ENCODE data around the gene MMRN2.
"Not testable (repeated sequence)": the region's sequence is repeated elsewhere in the genome, so short reads cannot be mapped to it uniquely, and the experiment has no call there.

MMRN2 gene

DNA sequence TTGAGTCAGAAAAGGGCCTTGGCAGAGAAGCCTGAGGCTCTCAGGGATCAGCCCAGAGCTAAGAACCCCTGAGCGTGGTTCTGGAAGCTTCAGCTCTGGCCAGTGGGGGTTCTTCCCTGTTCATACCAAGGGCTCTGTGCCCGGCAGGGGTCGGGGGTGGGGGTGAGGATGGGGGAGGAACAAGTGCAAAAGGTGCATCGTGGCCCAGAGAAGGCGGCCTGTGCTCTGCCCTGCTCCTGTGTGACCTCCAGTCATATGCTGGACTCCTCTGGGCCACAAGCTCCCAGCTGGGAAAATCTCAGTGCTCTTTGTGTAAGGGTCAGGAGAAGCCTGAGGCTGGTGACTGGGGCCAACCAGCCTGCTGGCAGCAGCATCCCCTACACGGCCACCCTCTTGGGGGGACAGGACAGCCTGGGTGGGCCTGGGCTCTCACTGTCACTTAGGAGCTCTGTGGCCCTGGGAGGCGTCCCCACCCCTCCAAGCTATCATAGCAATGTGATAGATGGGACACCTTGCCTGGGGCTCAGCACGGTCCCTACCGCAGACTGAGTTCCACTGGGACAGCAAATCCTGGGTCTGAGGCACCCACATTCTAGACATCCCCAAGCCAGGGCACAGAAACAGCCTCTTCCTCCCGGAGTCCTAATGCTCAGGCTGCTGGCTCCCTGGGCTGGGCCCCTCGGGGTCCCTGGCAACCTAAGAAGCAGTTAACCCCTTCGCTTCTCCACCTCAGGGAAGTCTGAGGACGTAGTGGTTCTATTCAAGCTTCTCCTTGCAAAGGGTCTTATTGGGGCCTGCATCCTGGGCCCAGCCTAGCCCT, 2.5 kb downstream of the MMRN2 start:
- no peak for FAIRE-seq

DNA sequence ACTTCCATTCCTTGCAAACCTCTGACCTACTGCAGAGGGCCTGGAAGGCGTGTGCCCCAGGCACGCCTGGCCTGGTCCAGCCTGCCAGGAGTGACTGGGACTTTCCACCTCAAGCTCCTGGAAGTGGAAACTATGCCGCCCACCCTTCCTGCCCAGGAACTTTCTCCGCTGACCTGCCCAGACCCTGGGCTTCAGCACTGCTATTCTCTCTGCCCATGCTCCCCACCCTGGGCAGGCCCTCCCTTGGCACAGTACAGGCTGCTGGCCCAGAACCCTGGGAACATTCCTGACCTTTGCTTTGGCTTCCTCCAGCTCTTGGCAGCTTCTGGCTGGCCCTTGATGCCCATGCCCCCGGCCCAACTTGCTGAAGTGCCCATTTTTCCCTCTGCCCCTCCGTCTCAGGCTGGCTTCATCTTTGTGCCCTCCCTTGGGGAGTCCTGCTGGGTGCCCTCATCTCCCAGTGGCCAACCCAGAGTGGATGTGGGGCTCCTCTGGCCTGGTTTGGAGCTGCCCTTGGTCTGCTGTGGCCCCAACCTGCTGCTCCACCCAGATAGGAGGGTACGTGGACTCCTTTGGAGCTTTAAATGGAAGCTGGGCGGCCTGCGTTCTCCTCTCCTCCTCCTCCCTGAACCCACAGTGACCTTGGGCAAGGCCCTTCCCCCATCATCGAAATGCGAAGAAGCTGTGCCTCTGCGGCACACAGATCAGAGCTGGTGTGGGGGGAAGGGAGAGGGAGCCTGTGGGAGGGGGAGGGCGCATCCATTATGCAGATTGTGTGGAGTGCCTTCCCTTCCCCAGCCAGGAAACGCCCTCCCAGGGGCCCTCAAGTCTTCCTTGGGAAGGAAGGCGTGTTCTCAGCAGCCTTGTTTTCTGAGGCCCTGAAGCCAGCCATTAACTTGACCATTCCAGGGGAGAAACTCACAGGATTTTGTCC, 3.4 kb downstream of the MMRN2 start:
- no peak for FAIRE-seq

DNA sequence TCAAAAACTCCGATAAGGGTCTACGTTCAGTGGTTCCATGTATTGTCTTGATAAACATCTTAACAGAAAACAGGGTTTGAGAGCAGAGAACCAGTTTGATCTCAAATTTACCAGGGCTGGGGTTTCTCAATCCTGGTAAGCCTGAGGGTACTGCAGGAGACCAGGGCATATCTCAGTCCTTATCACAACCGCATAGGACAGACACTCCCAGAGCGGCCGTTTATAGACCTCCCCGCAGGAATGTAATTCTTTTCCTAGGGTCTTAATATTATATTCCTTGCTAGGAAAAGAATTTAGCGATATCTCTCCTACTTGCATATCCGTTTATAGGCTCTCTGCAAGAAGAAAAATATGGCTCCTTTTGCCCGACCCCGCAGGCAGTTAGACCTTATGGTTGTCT, 4.7 kb downstream of the MMRN2 start:
- not testable (repeated sequence) for FAIRE-seq

DNA sequence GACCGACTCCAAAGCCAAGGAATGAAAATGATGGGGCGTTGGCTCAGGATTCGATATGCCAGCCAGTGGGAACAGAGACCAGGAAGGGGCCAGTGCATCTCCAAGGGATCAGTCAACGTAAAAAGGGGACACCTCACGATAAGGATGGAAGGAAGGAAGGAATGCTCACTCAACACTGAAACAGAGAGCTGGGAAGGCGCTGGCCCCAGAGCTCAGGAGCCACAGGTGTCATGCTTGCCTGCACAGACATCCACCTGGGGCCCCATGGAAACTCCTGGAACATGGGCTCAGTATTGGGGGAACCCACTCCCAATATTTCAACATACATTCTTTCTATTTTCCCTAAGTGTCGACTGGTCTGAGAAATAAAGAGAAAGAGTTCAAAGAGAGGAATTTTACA, 5.3 kb downstream of the MMRN2 start:
- no peak for FAIRE-seq

DNA sequence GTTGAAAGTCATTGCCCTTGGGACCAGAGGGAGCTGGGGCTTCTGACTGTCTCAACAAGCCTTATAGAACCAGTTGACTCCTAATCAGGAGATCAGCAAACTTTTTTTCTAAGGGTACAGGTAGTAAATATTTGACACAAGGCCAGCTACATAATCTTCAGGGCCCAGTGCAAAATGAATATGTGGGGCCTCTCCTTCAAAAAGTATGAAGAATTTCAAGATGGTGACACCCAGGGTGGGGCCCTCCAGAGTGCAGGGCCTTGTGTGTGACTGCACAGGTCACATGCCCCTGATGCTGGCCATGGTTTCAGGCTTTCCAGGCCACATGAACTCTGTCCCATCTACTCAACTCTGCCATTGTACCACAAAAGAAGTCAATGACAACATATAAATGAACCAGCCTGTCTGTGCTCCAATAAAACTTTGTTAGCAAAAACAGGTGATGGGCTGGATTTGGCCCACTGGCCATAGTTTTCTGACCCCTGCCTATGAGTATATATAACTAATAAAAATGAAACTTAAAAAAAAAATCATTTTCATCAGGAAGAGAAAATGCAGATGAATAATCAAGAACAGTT, 6.1 kb downstream of the MMRN2 start:
- no peak for FAIRE-seq

DNA sequence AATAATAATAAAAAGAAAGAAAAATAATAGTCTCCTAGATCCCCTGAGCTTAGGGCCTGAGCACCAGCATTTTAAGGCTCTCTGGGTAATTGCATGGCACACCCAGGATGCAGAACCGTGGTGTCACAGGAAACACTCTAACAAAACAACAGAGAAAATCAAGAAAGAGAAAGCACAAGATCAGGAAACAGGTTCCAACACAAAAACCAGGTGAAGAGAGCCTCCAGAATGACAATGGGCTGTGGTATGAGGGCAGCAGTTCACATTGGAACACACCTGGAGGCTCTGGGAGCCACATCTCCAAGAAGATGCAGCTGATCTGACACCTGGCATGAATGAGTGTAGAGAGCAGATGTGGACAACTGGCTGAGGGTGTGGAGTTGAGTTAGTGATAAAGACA, 7.1 kb downstream of the MMRN2 start:
- FAIRE-seq = no peak

DNA sequence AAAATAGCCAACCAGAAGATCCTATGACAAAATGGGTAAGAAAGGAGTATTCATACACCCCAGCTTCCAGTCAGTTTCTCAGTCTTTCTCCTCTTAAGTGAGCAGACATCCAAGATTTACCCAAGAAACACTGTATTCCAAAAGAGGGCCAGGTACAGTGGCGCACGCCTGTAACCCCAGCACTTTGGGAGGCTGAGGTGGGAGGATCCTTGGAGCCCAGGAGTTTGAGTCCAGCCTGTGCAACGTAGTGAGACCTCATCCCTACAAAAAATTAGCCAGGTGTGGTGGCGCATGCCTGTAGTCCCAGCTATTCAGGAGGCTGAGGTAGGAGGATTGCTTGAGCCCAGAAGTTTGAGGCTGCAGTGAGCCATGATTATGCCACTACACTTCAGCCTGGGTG, 9.6 kb downstream of the MMRN2 start:
- not testable (repeated sequence) for FAIRE-seq

DNA sequence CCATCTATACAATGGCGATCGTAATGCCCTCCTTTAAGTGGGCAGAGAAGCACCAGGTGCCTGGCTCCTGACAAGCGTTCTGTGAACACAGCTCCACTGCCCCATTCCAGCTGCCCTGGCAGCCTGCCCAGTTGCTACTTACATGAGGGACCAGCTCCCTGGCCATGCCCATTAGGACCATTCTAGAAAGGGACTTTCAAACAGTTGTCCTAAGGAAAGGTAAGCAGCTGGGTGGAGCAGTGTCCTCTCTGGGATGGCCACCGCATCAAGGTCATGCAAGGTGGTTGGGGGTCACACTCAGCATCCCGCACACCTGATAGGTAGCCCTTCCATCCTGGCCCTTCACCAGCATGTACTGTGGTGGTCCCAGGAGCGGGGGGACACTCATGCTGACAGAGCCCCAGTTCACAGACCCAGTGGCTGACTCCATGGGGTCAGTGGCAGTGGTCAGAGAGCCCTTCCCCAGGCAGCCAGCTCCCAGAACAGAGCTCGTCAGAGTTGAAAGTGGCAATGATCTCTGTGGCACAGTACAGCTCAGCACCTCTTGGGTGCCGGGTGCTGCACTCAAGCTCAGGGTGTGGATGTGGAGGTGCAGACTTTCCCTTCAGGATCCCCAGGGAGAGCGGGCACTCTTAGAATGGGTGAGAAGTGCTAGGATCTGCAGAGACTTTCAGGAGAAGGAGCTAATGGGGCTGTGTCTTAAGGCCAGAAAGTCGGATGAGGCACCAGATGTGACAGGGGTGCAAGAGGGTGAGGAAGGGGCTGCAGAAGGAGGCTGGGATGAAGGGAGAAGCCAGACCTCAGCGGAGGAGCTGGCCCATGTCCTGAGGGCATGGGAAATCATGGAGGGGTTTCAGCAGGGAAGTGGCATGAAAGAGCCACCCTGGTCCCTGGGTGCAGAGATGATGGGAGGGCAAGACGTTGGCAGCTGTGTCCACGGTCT, 10.9 kb downstream of the MMRN2 start:
- no peak for FAIRE-seq

DNA sequence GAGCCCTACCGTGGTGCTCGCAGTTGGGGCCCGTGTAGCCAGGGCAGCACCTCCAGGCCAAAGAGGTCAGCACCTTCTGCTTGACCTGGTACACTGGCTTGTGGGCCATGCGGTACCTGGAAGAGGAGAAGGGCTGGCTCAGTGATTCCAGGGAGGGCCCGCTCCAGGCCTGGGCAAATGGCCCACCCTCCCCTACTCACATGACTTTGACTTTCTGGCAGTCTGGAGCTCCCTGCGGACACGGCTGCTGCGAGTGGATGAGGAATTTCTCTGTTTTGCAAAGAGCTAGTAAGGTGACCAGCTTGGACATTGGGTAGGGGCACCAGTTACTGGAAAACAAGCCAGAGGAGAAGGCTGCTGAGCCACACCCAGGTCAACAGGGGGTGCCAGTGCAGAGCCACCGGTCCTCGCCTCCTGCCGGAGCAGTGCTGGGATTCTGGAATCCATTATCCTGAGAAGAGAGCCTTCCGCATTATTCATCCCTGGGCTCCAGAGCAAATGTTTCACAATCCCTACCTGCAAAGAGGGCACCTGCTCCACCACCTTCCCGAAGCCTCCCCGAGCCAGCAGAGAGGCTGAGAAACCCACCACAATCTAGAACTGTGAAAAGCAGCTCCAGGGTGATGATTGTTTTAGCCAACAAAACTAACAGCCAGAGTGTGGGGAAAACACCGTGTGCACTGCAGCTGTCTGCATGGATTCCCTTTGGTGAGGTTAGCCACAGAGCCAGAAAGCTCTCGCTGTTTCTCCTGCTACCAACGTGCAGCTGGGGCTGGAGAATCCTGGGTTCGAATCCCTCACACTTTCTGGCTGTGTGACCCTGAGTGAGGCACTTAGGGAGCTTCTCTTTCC, 11.8 kb downstream of the MMRN2 start:
- FAIRE-seq = no peak

DNA sequence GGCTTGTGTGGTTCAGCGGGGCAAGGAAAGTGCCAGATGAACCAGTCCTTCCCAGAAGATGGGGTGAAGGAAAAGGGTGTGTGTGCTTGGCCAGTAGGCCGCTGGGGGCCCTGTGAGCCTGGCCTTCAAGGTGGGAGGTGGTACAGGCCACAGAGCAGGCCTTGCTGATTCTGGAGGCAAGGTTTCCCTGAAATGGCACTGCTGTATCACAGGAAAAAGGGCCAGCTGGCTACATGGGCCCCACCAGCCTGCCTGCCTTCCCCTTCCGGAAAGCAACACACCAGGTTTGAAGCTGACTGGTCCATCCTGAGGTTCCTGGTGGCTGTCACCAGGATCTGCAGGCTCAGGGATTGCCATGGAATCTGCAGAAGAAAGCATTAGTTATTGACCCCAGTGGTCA, 12.5 kb downstream of the MMRN2 start:
- no peak for FAIRE-seq

DNA sequence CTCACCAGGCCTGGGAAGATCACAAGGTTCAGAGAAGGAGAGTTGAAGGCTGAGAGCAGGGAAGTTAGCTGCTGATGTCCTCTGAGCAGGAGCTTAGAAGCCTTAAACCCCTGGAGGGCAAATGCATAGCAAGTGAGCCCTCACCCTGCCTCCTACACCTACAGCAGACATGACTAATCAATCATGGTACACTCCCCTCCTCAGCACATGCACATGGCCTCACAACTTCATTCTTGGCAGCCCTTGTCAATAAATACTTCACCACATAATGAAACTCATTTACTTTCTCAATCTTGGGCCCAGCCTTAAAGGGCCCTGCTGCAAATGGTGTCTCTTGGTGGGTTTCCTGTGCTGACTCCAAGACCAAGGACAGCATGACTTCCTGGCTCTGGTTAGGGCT, 12.9 kb downstream of the MMRN2 start:
- FAIRE-seq = no peak

DNA sequence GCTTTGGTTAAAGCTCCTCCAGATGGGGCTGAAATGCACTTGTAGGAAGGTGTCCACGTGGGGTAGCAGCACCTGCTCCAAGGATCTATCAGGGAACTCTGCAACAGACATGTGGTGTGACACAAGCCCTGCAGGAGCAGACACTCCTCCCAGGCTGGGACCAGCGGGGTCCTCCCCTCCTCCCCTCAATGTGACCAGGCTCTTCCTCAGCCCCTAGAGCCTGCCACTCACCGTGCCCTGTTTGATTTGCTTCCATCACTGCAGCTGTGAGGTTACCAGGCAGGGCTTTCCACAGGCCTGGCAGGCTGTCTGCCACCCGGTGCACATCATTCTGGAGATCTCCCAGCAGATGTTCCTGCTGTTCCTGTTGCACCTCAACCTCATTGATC, 13.4 kb downstream of the MMRN2 start:
- FAIRE-seq = no peak

DNA sequence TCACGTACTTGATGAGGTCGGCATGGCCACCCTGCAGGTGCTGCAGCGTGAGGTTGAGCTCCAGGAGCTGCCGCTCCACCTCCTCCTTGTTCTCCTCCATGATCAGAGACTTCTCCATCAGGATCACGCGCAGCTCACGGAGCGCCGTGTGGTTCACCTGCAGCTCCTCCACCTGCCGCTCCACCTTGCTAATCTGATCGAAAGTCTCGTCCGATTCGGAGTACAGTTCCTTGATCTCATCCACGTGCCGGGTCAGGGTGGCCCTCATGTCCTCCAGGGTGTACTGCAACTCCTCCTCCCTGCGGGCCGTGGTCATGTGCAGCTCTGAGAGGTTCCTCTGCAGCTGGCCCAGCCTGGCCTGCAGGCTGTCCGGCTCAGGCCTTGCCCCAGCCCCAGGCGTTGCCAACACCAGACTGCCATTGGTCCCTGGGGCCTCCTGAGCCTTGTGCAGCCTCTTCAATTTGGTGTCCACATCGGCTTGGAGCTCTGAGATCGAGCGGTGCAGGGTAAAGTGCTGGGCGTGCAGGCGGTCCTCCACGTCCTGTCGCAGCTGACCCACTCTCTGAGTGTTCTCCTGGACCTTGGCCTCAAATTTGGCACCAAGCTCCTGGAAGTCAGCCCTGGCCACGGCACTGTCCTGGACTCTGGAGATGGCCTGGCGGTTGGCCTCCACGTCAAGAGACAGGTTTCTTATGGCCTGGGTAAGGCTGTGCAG, 13.9 kb downstream of the MMRN2 start:
- FAIRE-seq = no peak

DNA sequence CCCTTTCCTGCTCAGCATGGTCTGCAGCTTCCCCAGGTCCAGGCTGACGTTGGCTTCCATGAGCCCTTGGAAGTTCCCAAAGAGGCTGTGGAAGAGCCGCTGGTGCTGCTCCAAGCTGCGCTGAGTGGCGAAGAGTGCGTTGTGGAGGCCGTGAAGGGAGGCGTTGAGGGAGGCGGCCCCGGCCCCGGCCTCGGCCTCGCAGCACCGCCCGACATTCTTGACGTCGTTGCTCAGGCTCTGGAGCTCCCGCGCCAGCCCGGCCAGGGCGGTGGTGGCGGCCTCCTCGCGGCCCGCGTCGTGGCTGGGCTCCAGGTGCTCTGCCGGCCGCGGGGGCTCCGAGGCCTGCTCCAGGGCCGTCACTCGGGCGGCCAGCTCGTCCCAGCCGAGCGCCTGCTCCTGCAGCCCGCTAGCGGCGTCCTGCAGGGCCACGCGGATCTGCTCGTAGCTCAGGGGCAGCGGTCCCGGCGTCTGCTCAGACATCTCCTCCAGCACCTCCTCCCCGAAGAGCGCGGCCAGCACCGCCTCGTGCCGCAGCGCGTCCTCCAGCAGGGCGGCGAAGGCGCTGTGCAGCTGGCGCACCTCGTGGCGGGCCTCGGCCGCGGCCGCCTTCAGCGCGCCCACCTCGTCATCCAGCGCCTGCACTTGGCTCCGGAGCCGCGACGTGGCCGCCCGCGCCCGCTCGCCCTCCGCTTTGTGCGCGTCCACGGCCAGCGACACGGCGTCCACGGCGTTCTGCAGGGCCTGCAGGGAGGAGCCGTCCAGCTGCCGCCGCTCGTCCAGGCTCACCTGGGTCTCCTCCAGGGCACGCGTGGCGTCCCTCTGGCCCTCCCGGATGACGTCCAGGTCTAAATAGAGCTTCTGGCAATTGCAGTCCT, 14.7 kb downstream of the MMRN2 start:
- FAIRE-seq = no peak

DNA sequence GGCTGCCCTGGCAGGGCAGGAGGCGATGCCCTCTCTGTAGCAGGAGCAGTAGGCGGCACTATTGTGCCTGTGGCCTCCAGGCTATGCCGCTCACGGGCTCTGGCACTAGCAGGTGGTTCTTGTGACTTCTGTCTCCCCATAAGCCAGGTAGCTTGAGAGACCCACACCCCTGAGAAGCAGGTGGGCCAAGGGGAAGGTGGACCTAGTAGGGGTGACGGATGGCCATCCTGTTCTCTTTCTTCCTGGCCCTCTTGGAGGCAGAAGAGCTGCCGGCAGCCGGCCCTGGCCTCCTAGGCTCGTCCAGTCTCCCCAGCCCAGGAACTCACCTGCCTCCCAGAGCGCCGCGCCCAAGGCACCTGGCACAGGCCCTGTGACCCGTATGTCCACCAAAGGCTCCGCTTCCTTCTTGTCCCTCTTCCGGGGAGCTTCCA, 15.4 kb downstream of the MMRN2 start:
- FAIRE-seq = no peak

DNA sequence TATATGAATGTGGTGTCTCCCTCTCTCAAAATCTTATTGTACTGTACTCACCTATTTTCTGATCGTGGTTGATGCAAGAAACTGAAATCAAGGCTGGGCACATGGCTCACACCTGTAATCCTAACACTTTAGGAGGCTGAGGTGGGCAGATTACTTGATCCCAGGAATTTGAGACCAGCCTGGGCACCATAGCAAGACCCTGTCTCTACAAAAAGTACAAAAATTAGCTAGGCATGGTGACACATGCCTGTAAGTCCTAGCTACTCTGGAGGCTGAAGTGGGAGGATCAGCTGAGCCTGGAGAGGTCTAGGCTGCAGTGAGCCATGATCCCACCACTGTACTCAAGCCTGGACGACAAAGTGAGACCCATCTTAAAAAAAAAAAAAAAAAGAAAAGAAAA, 16.0 kb downstream of the MMRN2 start:
- no peak for FAIRE-seq

DNA sequence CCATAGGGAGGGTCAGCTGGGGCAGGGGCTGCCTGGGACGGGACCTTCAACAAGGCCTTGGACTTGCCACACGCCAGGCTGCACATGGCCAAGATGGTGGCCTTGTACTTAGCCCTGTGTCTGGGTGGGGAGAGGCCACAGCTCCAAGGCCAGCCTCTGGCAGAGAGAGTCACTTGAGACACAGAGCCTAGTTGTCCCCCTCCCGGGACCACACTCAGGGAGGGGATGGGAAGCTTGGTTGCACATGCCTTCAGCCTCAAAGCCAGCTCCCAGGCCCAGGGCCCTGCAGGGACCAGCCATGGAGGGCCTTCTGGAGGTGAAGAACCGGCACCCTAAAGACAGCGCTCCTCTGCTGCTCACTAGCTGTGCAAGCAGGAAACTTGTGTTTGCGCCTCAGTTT, 16.7 kb downstream of the MMRN2 start:
- FAIRE-seq = no peak

DNA sequence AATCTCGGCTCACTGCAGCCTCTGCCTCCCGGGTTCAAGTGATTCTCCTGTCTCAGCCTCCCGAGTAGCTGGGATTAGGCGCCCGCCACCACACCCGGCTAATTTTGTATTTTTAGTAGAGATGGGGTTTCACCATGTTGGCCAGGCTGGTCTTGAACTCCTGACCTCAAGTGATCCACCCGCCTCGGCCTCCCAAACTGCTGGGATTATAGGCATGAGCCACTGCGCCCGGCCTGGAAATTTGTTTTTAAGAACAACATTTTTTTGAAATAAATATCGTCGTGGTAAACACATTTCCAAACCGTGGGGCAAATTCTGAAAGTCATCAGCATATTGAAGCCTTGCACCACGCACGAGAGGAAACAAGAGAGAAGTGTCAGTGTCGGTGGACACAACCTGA, 17.3 kb downstream of the MMRN2 start:
- FAIRE-seq = not testable (repeated sequence)

DNA sequence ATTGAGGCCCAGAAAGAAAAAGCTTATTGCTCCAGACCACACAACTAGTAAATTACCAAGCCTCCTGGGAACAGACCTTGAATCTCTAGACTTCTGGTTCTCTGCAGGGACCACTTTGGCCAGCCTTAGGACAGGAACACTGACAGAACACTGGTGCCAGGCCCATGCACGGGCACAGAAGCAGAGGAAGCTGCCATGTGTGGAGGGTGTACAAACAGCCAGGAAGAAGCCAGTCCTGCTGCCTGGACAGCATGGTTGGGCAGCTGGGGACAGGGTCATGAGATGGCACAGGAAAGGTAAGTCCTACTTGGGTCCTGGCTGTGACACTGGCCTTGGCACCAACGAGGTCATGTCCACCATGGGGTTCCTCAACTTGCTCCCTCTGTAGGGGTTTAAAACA, 19.2 kb downstream of the MMRN2 start:
- no peak for FAIRE-seq
